K562 (cell line): ENCODE measurements around the gene CHL1. TPM values are rescaled to one million over a fixed set of nuclear protein-coding genes. Genes with fewer than 3 reads are reported as not detected.

ENCODE experiments used
- ATAC-seq: fragments of 200-7000 bp; cut with Tn5 transposase; 3 replicates; pipeline ENCODE4 v1.9.1; 2020; ENCODE audit warnings: moderate library complexity
- BruUV-seq: library from RNA; stranded (reverse); fragments of 400-500 nt; replicated peaks from 2 replicates; lab custom pipeline; 2021; lab: Mats Ljungman, UMichigan
- CTCF ChIA-PET: fragments of 300-600 bp; formaldehyde crosslinking; extraction: SDS; loops from one replicate; lab custom pipeline; 2021; ENCODE audit warnings: low intra/inter-chr PET ratio; lab: Yijun Ruan, JAX
- POLR2A ChIA-PET: fragments of 300-600, 350-650 bp; sonication (Branson Sonifier 250); formaldehyde crosslinking; extraction: SDS; loops from one replicate; lab custom pipeline; 2021; ENCODE audit warnings: antibody characterized with exemption, inconsistent platforms; lab: Yijun Ruan, JAX
- DNase-seq, 4 experiments: peaks; one replicate each; pipeline versions ENCODE4 v3.0.0 to v3.0.0-alpha.2; 2011 to 2018; ENCODE audit warnings: low spot score in 3 of 4, mixed read lengths in 3 of 4; ENCODE audit errors: extremely low read depth in 1 of 4
- FAIRE-seq: peaks from 2 replicates; lab custom pipeline; 2011; peaks lifted over from hg19 to GRCh38; lab: Jason Lieb, UNC
- H2AFZ ChIP-seq: 2 replicates; pipeline ENCODE4 v1.6.0; 2011; ENCODE audit warnings: low read depth, low read length, control low read depth, inconsistent platforms
- H3K27ac ChIP-seq: fragments of 200-600 bp; 3 replicates; pipeline ENCODE4 v1.8.0; 2011; ENCODE audit warnings: low read depth, mild to moderate bottlenecking, control low read depth, inconsistent platforms, low read length, moderate library complexity, mixed read lengths; ENCODE audit errors: extremely low read depth
- H3K27me3 ChIP-seq, 2 experiments: fragments of 300-600 bp in 1 of 2; 2 replicates in 1 of 2; 3 replicates in 1 of 2; pipeline versions ENCODE4 v1.6.0 to v1.8.0; 2011; ENCODE audit warnings: inconsistent platforms in 2 of 2, low read length in 2 of 2, mild to moderate bottlenecking in 1 of 2, mixed read lengths in 1 of 2, moderate library complexity in 1 of 2; ENCODE audit not compliant: control insufficient read depth in 2 of 2, insufficient read depth in 2 of 2
- H3K36me3 ChIP-seq: fragments of 300-600 bp; 3 replicates; pipeline ENCODE4 v1.8.0; 2011; ENCODE audit warnings: mild to moderate bottlenecking, low read length, inconsistent platforms; ENCODE audit not compliant: control insufficient read depth, insufficient read depth
- H3K4me1 ChIP-seq, 2 experiments: fragments of 200-600 bp in 1 of 2; replicated peaks in 1 of 2; 2 replicates in 1 of 2; 3 replicates in 1 of 2; pipeline versions ENCODE4 v1.5.1 to v1.8.0; 2011; ENCODE audit warnings: inconsistent platforms in 2 of 2, low read length in 2 of 2, mild to moderate bottlenecking in 1 of 2, mixed read lengths in 1 of 2, moderate library complexity in 1 of 2; ENCODE audit not compliant: control insufficient read depth in 2 of 2, insufficient read depth in 2 of 2
- H3K4me2 ChIP-seq: 2 replicates; pipeline ENCODE4 v1.6.1; 2011; ENCODE audit warnings: low read length, control low read depth, inconsistent platforms, mixed read lengths; ENCODE audit not compliant: insufficient read depth
- H3K4me3 ChIP-seq: fragments of 200-600 bp; sonication (generic), shearing (Covaris generic); 2 replicates; pipeline ENCODE4 v1.5.1; 2016; ENCODE audit warnings: control low read depth, inconsistent platforms
- H3K79me2 ChIP-seq: fragments of 200-600 bp; 3 replicates; pipeline ENCODE4 v1.8.0; 2011; ENCODE audit warnings: low read length, inconsistent platforms; ENCODE audit not compliant: control insufficient read depth, insufficient read depth
- H3K9ac ChIP-seq, 2 experiments: 2 replicates each; pipeline versions ENCODE4 v1.6.0 to v1.6.1; 2011; ENCODE audit warnings: low read depth in 2 of 2, low read length in 2 of 2, control low read depth in 1 of 2, inconsistent platforms in 1 of 2, mild to moderate bottlenecking in 1 of 2, mixed read lengths in 1 of 2; ENCODE audit not compliant: insufficient read depth in 1 of 2
- H3K9me1 ChIP-seq: one replicate; pipeline ENCODE4 v1.6.0; 2011; ENCODE audit warnings: inconsistent platforms, mild to moderate bottlenecking, low read length, moderate library complexity; ENCODE audit not compliant: control insufficient read depth, insufficient read depth
- H3K9me3 ChIP-seq: replicated peaks from 2 replicates; pipeline ENCODE4 v1.5.1; 2011; ENCODE audit warnings: low read depth, low read length, inconsistent platforms; ENCODE audit not compliant: control insufficient read depth, insufficient read depth
- H4K20me1 ChIP-seq: replicated peaks from 2 replicates; pipeline ENCODE4 v1.6.1; 2011; ENCODE audit warnings: low read length, inconsistent platforms, mixed read lengths; ENCODE audit not compliant: control insufficient read depth, insufficient read depth
- HDAC2 ChIP-seq: fragments of 450-650 bp; IDR thresholded peaks from 2 replicates; pipeline ENCODE4 v1.6.1; 2016; ENCODE audit warnings: mild to moderate bottlenecking
- MIER1 ChIP-seq: fragments of 450-650 bp; IDR thresholded peaks from 2 replicates; pipeline ENCODE4 v1.6.1; 2016; ENCODE audit warnings: antibody characterized with exemption, mild to moderate bottlenecking, low read depth
- NKRF ChIP-seq: fragments of 450-650 bp; IDR thresholded peaks from 2 replicates; pipeline ENCODE4 v1.6.1; 2016; ENCODE audit warnings: borderline replicate concordance
- POLR2H ChIP-seq: IDR thresholded peaks from 2 replicates; pipeline ENCODE4 v1.6.1; 2016; ENCODE audit warnings: missing genetic modification characterization, low read depth, mild to moderate bottlenecking, control low read depth, missing compliant biosample characterization, moderate library complexity
- SMAD4 ChIP-seq: fragments of 250-450 bp; sonication (Bioruptor Pico); conservative IDR thresholded peaks from 2 replicates; pipeline ENCODE4 v1.8.0; 2021; ENCODE audit warnings: inconsistent platforms, mild to moderate bottlenecking, moderate library complexity
- SMARCE1 ChIP-seq: fragments of 450-650 bp; IDR thresholded peaks from 2 replicates; pipeline ENCODE4 v1.7.1; 2016; ENCODE audit warnings: mild to moderate bottlenecking
- SREBF1 ChIP-seq: fragments of 150-350 bp; IDR thresholded peaks from 2 replicates; pipeline ENCODE4 v1.6.1; 2014; ENCODE audit warnings: antibody characterized with exemption, low read depth, low read length, borderline replicate concordance
- USF2 ChIP-seq: sonication (generic); formaldehyde crosslinking; IDR thresholded peaks from 2 replicates; pipeline ENCODE4 v1.5.0; 2020; ENCODE audit warnings: missing genetic modification reagents
- ZBTB17 ChIP-seq: fragments of 450-650 bp; formaldehyde crosslinking; IDR thresholded peaks from 2 replicates; pipeline ENCODE4 v1.4.0; 2020; ENCODE audit warnings: mild to moderate bottlenecking
- ZC3H4 ChIP-seq: sonication (generic); formaldehyde crosslinking; IDR thresholded peaks from 2 replicates; pipeline ENCODE4 v1.9.0; 2021; ENCODE audit warnings: missing genetic modification reagents, borderline replicate concordance
- ZNF551 ChIP-seq: fragments of 250-450 bp; sonication (Bioruptor Pico); IDR thresholded peaks from 2 replicates; pipeline ENCODE4 v1.5.0; 2021; ENCODE audit warnings: mild to moderate bottlenecking, moderate library complexity
- WGBS: fragments of 100-300 bp; shearing (Covaris generic); methylation state at CpG from one replicate; pipeline ENCODE4 v1.1.6; 2016; ENCODE audit warnings: low coverage, mixed read lengths; ENCODE audit not compliant: insufficient coverage; ENCODE audit errors: missing lambda C conversion rate; 5-methylcytosine and 5-hydroxymethylcytosine counted together
- in situ Hi-C: fragments of 300-500 bp; cut with MboI; formaldehyde crosslinking; loops from 4 replicates; pipeline ENCODE4 v1.15.0; 2018; ENCODE audit warnings: inconsistent platforms, mixed read lengths
- intact Hi-C: fragments of 100-400 bp; cut with micrococcal nuclease; formaldehyde crosslinking; loops from 2 replicates; pipeline ENCODE4 v1.14.2; 2022
- polyA plus RNA-seq, 8 experiments: library from polyadenylated mRNA; depleted of rRNA in 4 of 8; stranded (reverse) in 5 of 8; unstranded in 3 of 8; fragments of >200 nt; fragmentation: Nextera tagmentation in 2 of 8; fragmentation: Illumina TruSeq in 1 of 8; extraction: Ambion mirVana in 2 of 8; extraction: Trizol in 1 of 8; gene quantifications; 2 replicates each; pipeline versions ENCODE4 v1.2.1 to v1.2.3, GENCODE V29; 2011 to 2014; ENCODE audit warnings: inconsistent platforms in 1 of 8, missing spikeins in 1 of 8
- total RNA-seq, 7 experiments: library from RNA; depleted of rRNA in 6 of 7; stranded (reverse); fragments of >200 nt in 6 of 7; fragmentation: Illumina TruSeq in 2 of 7; extraction: Trizol in 2 of 7; gene quantifications; 2 replicates each; pipeline versions ENCODE4 v1.2.1 to v1.2.3, GENCODE V29; 2011 to 2021; ENCODE audit warnings: low replicate concordance in 1 of 7

CHL1 gene
- total and polyA plus RNA-seq, 9 of the 15 experiments (the other 6 are each of a cell fraction or from before 2014, with no cell fraction given), result 0.02 TPM; not detected in 8

GRCh38 chr3:297585-297984 is 101.0 kb downstream of the CHL1 start:
- in situ Hi-C loops, result no loop called here
- 2% methylated on average over 3 of the region's 3 CpGs for WGBS
- Histone ChIP-seq H3K4me1 (no peaks in the 10 kb centered on the region), H3K36me3 (no peaks in the 10 kb centered on the region), H2AFZ (no peak overlapping the region), H3K9me1 (no peaks in the 10 kb centered on the region), H3K4me2 (no peak overlapping the region), H3K9ac (no peak overlapping the region), H3K79me2 (no peaks in the 10 kb centered on the region), H3K27me3 (no peaks in the 10 kb centered on the region), H3K4me3 (no peak overlapping the region), H3K27ac (no peak overlapping the region), H3K9me3 (0 out of 2 replicates have a peak, but pooled peaks cover 2% of the 10 kb centered on the region), H4K20me1 (no peaks in the 10 kb centered on the region)
- ATAC-seq (no peak), FAIRE-seq (no peak), DNase-seq (no peak)
- CTCF ChIA-PET, result no interaction called here
- TF ChIP-seq NKRF (no peak), ZNF551 (CRISPR knock-in tag) (no peak), MIER1 (no peak), SMARCE1 (no peak), SREBF1 (no peak), ZC3H4 (CRISPR knock-in tag) (no peak), HDAC2 (no peak), SMAD4 (CRISPR knock-in tag) (no peak), ZBTB17 (CRISPR knock-in tag) (no peak), POLR2H (tag) (no peak), USF2 (no peak)
- BruUV-seq, result no TSS peak
- POLR2A ChIA-PET, result no interaction called here
- intact Hi-C loops, result no loop called here
